Kidney (tissue), 14 donors: Measurements from ENCODE around the gene SEC31A. TPM values are rescaled to one million over a fixed set of nuclear protein-coding genes. Genes with fewer than 3 reads are reported as not detected.

Experiments used
- DNase-seq, 5 donors: peaks; one replicate each; pipeline ENCODE4 v3.0.0-alpha.2; 2013 to 2020
- FAIRE-seq: peaks from 2 replicates; lab custom pipeline; 2012; peaks lifted over from hg19 to GRCh38; lab: Jason Lieb, UNC
- H3K27ac ChIP-seq, 2 donors: one replicate each; pipeline ENCODE4 v1.7.0; 2013; ENCODE audit warnings: low read depth in 2 of 2, low read length in 2 of 2, inconsistent platforms in 1 of 2
- H3K27me3 ChIP-seq: one replicate; pipeline ENCODE4 v1.7.1; 2013; ENCODE audit warnings: low read length, inconsistent platforms; ENCODE audit not compliant: control insufficient read depth, insufficient read depth
- H3K36me3 ChIP-seq, 3 donors: one replicate each; pipeline versions ENCODE4 v1.7.0 to v1.7.1; 2013; ENCODE audit warnings: low read length in 3 of 3, control low read depth in 1 of 3, inconsistent platforms in 1 of 3; ENCODE audit not compliant: insufficient read depth in 3 of 3, control insufficient read depth in 2 of 3
- H3K4me1 ChIP-seq, 3 donors: one replicate each; pipeline versions ENCODE4 v1.7.0 to v1.7.1; 2013; ENCODE audit warnings: low read length in 3 of 3, inconsistent platforms in 1 of 3, low read depth in 1 of 3; ENCODE audit not compliant: control insufficient read depth in 2 of 3, insufficient read depth in 2 of 3
- H3K4me3 ChIP-seq, 3 donors: one replicate each; pipeline versions ENCODE4 v1.7.0 to v1.8.1; 2013; ENCODE audit warnings: low read length in 3 of 3, control low read depth in 1 of 3, inconsistent platforms in 1 of 3
- H3K9ac ChIP-seq, 3 donors: one replicate each; pipeline versions ENCODE4 v1.7.0 to v1.7.1; 2013; ENCODE audit warnings: low read length in 3 of 3, control low read depth in 1 of 3, inconsistent platforms in 1 of 3
- H3K9me3 ChIP-seq, 3 donors: one replicate each; pipeline versions ENCODE4 v1.7.0 to v1.7.1; 2013; ENCODE audit warnings: low read length in 3 of 3, control low read depth in 1 of 3, inconsistent platforms in 1 of 3; ENCODE audit not compliant: control insufficient read depth in 2 of 3, insufficient read depth in 1 of 3
- intact Hi-C: fragments of 100-400 bp; cut with DNase I; formaldehyde crosslinking; loops from one replicate; pipeline ENCODE4 v1.11.1; 2022
- polyA plus RNA-seq: library from polyadenylated mRNA; stranded (reverse); fragments of 350-450 nt; fragmentation: Illumina TruSeq; extraction: RNeasy Lipid Tissue Mini Kit (QIAGEN cat#74804); gene quantifications from one replicate; pipeline ENCODE4 v1.2.3, GENCODE V29; 2014; ENCODE audit warnings: low read depth, low replicate concordance; ENCODE audit not compliant: insufficient read depth
- total RNA-seq: library from RNA; stranded (reverse); fragmentation: NEBNext Ultra II Directional; extraction: Animal tissue kit (Norgen Biotek cat#: 25700); gene quantifications from one replicate; pipeline ENCODE4 v1.2.1, GENCODE V29; 2021
- TF ChIP-seq, protein P1 (sequence below): IDR thresholded peaks from 3 replicates; pipeline ENCODE4 v1.5.1; 2012; ENCODE audit warnings: mild to moderate bottlenecking, moderate library complexity, borderline replicate concordance; ENCODE audit not compliant: insufficient read depth; ENCODE audit errors: extremely low read depth
- donor health status: control.
- donor health status: control.
- donor health status: control.
- donor health status: control.
- donor health status: control.
- donor health status: DM: yes; HTN: yes; CAD: no.
- donor health status: Normal renal cell carcinoma (clear cell type).

The SEC31A gene
- total and polyA plus RNA-seq, 2 donors from 2014 or later, result 104 to 204 TPM

DNA sequence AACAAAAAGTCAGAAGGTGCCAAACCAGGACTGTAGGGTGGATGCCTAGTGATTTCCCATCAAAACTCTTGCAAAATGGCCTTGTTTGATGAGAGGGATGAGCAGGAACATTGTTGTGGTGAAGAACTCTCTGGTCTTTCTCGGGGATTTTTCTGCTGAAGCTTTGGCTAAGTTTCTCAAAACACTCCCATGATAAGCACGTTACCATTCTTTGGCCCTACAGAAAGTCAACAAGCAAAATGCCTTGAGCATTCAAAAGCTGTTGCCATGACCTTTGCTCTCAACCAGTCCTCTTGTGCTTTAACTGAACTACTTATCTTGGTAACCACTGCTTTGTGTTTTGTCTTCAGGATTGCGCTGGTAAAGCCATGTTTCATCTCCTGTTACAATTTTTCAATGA, 3.0 kb upstream of the SEC31A start:
- FAIRE-seq (no peak), DNase-seq (no peak)
- H3K9me3 ChIP-seq, result no peaks in the 10 kb centered on the region
- intact Hi-C loops, result no loop called here
- no peak overlapping the region for H3K27ac ChIP-seq
- peaks cover 8 to 12% (median 11%) of the 10 kb centered on the region in 3 donors for H3K36me3 ChIP-seq
- TF ChIP-seq, protein P1, sequence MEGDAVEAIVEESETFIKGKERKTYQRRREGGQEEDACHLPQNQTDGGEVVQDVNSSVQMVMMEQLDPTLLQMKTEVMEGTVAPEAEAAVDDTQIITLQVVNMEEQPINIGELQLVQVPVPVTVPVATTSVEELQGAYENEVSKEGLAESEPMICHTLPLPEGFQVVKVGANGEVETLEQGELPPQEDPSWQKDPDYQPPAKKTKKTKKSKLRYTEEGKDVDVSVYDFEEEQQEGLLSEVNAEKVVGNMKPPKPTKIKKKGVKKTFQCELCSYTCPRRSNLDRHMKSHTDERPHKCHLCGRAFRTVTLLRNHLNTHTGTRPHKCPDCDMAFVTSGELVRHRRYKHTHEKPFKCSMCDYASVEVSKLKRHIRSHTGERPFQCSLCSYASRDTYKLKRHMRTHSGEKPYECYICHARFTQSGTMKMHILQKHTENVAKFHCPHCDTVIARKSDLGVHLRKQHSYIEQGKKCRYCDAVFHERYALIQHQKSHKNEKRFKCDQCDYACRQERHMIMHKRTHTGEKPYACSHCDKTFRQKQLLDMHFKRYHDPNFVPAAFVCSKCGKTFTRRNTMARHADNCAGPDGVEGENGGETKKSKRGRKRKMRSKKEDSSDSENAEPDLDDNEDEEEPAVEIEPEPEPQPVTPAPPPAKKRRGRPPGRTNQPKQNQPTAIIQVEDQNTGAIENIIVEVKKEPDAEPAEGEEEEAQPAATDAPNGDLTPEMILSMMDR, result no peak
- no peak overlapping the region for H3K9ac ChIP-seq
- no peaks in the 10 kb centered on the region for H3K27me3 ChIP-seq
- peaks cover 0 to 10% (median under 1%) of the 10 kb centered on the region in 3 donors for H3K4me1 ChIP-seq
- H3K4me3 ChIP-seq, result no peak overlapping the region

- peaks cover 0 to 12% (median 0%) of the 10 kb centered on the region in 3 donors for H3K4me1 ChIP-seq
- no peaks in the 10 kb centered on the region for H3K9me3 ChIP-seq
- peaks cover 8 to 12% (median 11%) of the 10 kb centered on the region in 3 donors for H3K36me3 ChIP-seq
- no peak for FAIRE-seq
- TF ChIP-seq, protein P1, result no peak
- no peaks in the 10 kb centered on the region for H3K27me3 ChIP-seq
- DNase-seq, result no peak
- intact Hi-C loops, result no loop called here
- H3K4me3 ChIP-seq, result no peak overlapping the region
- no peak overlapping the region for H3K9ac ChIP-seq
- no peak overlapping the region for H3K27ac ChIP-seq
Observed at GRCh38 chr4:82892467-82892802, 1.5 kb upstream of the SEC31A start.

DNA sequence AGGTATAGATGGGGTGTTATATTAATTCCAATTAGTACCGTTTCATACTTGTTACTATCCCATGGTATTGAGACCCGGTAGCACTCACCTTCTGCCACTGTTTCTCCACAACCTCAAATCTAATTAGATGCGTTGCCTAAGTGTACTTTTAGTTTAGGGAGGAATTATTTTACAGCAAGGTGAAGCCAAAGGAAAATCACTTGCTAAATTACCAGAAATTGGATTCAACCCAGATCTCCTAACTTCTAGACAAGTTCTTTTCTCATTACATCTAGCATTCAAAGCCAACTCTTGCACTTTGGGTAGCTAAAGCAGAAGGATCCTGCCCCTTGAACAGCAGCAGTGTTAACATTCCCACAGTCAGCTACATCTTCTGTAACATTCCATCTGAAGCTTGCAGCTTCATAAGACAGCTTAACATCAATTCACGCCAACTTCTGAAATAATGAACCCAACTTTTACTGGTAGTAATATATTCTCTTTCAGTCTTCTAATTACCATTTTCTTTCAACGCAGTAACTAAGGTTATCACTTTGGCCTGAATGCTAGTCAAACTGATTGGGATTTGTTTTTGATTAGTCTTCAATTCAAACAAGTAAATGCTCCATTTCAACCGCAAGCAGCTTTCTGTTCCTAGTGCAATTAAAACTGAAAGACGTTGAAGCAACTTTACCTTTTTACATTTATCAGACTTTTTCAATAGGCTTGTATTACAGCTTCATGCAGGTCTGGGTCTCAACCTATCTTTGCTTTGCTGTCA, 934 bp upstream of the SEC31A start:
- TF ChIP-seq, protein P1, result no peak
- peak overlapping the region; percentile 82 to 94 (median 91) for H3K4me3 ChIP-seq
- FAIRE-seq, result no peak
- H3K9me3 ChIP-seq, result no peaks in the 10 kb centered on the region
- H3K4me1 ChIP-seq, result peaks cover 0 to 9% (median 0%) of the 10 kb centered on the region in 3 donors
- intact Hi-C loops, result no loop called here
- peak overlapping the region; percentile 87 to 97 (median 88) for H3K9ac ChIP-seq
- peak in 1 of 5 donors; percentile 3 for DNase-seq
- no peaks in the 10 kb centered on the region for H3K27me3 ChIP-seq
- H3K36me3 ChIP-seq, result peaks cover 8 to 12% (median 11%) of the 10 kb centered on the region in 3 donors
- H3K27ac ChIP-seq, result peak overlapping the region; percentile 97
